ENCODE measurements around the gene CXADR. TPM values are rescaled to one million over a fixed set of nuclear protein-coding genes. Genes with fewer than 3 reads are reported as not detected.
"Not testable (repeated sequence)": the region's sequence is repeated elsewhere in the genome, so short reads cannot be mapped to it uniquely, and the experiment has no call there.

CXADR gene
- total and polyA plus RNA-seq, 3 experiments from 2014 or later: 0.42 to 1.1 (median 0.81) TPM

DNA sequence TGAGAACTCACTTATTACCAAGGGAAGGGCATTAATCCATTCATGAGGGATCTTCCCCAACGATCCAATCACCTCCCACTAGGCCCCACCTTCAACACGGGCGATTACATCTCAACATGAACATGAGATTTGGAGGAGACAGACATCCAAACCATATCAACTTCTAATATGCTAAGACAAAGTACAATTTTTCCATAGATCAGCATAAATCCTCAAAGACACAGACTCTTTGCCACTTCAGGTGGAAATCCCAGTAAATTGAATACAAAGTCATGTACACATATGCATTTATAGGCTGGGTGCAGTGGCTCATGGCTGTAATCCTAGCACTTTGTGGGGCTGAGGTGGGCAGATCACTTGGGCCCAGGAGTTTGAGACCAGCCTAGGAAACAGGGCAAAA lies 18.8 kb upstream of the CXADR start:
- peaks cover 0 to 5% (median 0%) of the 10 kb centered on the region in 5 donors for H3K9me3 Mint-ChIP-seq
- POLR2A ChIA-PET: no interaction called here

GRCh38 chr21:17495680-17496079 lies 17.2 kb upstream of the CXADR start:
- POLR2A ChIA-PET: no interaction called here
- peaks cover 0 to 3% (median 0%) of the 10 kb centered on the region in 5 donors for H3K9me3 Mint-ChIP-seq
- Histone ChIP-seq H3K36me3 (ENCODE audit: insufficient read depth, low read length) (no peaks in the 10 kb centered on the region), H3K4me3 (ENCODE audit: low read length) (no peak overlapping the region), H3K9me3 (ENCODE audit: low read length) (no peaks in the 10 kb centered on the region), H3K4me1 (ENCODE audit: insufficient read depth, low read length) (no peaks in the 10 kb centered on the region), H3K27ac (ENCODE audit: low read depth, low read length) (no peak overlapping the region), H3K27me3 (ENCODE audit: insufficient read depth, low read length, poor library complexity, severe bottlenecking) (no peaks in the 10 kb centered on the region)
- peaks cover 7 to 47% of the 10 kb centered on the region in 2 donors for H3K27me3 Mint-ChIP-seq
- no peak overlapping the region for H3K4me3 Mint-ChIP-seq
- H3K4me1 Mint-ChIP-seq: no peaks in the 10 kb centered on the region
- CTCF ChIA-PET: no interaction called here
- no peak for DNase-seq
- peaks cover 0 to 3% (median 0%) of the 10 kb centered on the region in 3 donors for H3K36me3 Mint-ChIP-seq
- no peak overlapping the region for H3K27ac Mint-ChIP-seq

More for the DNA sequence above, 18.8 kb upstream of the CXADR start:
- no peak for DNase-seq
- H3K27me3 ChIP-seq (ENCODE audit: insufficient read depth, low read length, poor library complexity, severe bottlenecking): no peaks in the 10 kb centered on the region
- no peaks in the 10 kb centered on the region for H3K9me3 ChIP-seq (ENCODE audit: low read length)
- H3K4me3 Mint-ChIP-seq: no peak overlapping the region
- H3K27me3 Mint-ChIP-seq: peaks cover 7 to 41% of the 10 kb centered on the region in 2 donors
- no peaks in the 10 kb centered on the region for H3K4me1 Mint-ChIP-seq
- CTCF ChIA-PET: no interaction called here
- H3K36me3 ChIP-seq (ENCODE audit: insufficient read depth, low read length): no peaks in the 10 kb centered on the region
- no peak overlapping the region for H3K27ac ChIP-seq (ENCODE audit: low read depth, low read length)
- no peaks in the 10 kb centered on the region for H3K4me1 ChIP-seq (ENCODE audit: insufficient read depth, low read length)
- no peak overlapping the region for H3K27ac Mint-ChIP-seq
- no peak overlapping the region for H3K4me3 ChIP-seq (ENCODE audit: low read length)
- H3K36me3 Mint-ChIP-seq: peaks cover 0 to 3% (median 0%) of the 10 kb centered on the region in 3 donors

DNA sequence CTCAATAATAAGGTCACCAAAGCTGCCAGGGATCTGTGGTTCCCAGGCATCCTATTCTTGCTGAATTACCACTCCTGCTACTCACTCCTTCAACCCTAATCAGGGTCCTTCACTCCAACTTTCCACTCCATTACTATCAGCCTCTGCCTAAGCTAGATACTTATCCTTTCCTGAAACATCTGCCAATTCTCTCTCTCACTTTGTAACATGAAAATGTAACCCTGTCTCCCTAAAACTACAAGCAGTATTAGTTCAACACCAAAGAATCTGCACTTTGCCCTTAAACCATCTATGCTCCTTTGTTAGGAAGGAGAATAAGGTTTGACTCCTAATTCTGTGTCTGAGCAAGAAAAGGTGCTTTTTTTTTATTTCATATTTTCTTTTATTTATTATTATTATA lies 15.5 kb upstream of the CXADR start:
- ChIA-PET POLR2A (interaction anchor here (1.0 kb wide), 1 partner anchor 16 kb away, joined by 3 read pairs; no protein-coding TSS in a partner anchor), CTCF (no interaction called here)

DNA sequence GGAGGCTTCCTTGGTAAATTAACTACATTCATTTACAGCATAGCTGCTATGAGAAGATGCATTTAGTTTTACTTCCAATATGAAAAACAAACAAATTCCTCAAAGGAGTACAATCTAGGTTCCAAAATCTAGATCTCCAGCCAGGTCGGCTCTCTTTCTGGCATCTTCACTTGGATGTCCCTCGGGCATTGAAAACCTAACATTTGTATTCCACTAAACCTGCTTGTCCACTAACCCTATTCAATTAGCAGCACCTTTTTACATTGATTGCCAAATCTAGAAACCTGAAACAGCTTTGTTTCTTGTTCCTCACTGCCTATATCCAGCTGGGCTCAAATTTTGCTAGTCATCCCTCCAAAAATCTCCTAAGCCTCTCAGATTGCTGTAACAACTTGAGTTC lies 14.3 kb upstream of the CXADR start:
- no peaks in the 10 kb centered on the region for H3K36me3 ChIP-seq (ENCODE audit: insufficient read depth, low read length)
- no peaks in the 10 kb centered on the region for H3K9me3 ChIP-seq (ENCODE audit: low read length)
- no peak overlapping the region for H3K4me3 ChIP-seq (ENCODE audit: low read length)
- H3K9me3 Mint-ChIP-seq: no peaks in the 10 kb centered on the region
- H3K4me3 Mint-ChIP-seq: no peak overlapping the region
- H3K27me3 ChIP-seq (ENCODE audit: insufficient read depth, low read length, poor library complexity, severe bottlenecking): no peaks in the 10 kb centered on the region
- CTCF ChIA-PET: no interaction called here
- POLR2A ChIA-PET: no interaction called here
- H3K27ac Mint-ChIP-seq: no peak overlapping the region
- H3K4me1 ChIP-seq (ENCODE audit: insufficient read depth, low read length): no peaks in the 10 kb centered on the region
- DNase-seq: no peak
- H3K4me1 Mint-ChIP-seq: no peaks in the 10 kb centered on the region
- H3K27ac ChIP-seq (ENCODE audit: low read depth, low read length): no peak overlapping the region
- H3K27me3 Mint-ChIP-seq: peaks cover 10 to 54% of the 10 kb centered on the region in 2 donors
- no peaks in the 10 kb centered on the region for H3K36me3 Mint-ChIP-seq

More for the DNA sequence above, 15.5 kb upstream of the CXADR start:
- H3K36me3 ChIP-seq (ENCODE audit: insufficient read depth, low read length): no peaks in the 10 kb centered on the region
- no peak overlapping the region for H3K4me3 ChIP-seq (ENCODE audit: low read length)
- no peak for DNase-seq
- no peaks in the 10 kb centered on the region for H3K4me1 ChIP-seq (ENCODE audit: insufficient read depth, low read length)
- H3K9me3 ChIP-seq (ENCODE audit: low read length): no peaks in the 10 kb centered on the region
- no peaks in the 10 kb centered on the region for H3K4me1 Mint-ChIP-seq
- H3K4me3 Mint-ChIP-seq: no peak overlapping the region
- peaks cover 0 to 3% (median 0%) of the 10 kb centered on the region in 5 donors for H3K9me3 Mint-ChIP-seq
- no peaks in the 10 kb centered on the region for H3K36me3 Mint-ChIP-seq
- H3K27ac ChIP-seq (ENCODE audit: low read depth, low read length): no peak overlapping the region
- H3K27ac Mint-ChIP-seq: no peak overlapping the region
- peaks cover 7 to 53% of the 10 kb centered on the region in 2 donors for H3K27me3 Mint-ChIP-seq
- H3K27me3 ChIP-seq (ENCODE audit: insufficient read depth, low read length, poor library complexity, severe bottlenecking): no peaks in the 10 kb centered on the region

GRCh38 chr21:17501107-17502006 lies 11.5 kb upstream of the CXADR start:
- Histone ChIP-seq H3K27ac (ENCODE audit: low read depth, low read length) (no peak overlapping the region), H3K4me3 (ENCODE audit: low read length) (no peak overlapping the region), H3K36me3 (ENCODE audit: insufficient read depth, low read length) (no peaks in the 10 kb centered on the region), H3K4me1 (ENCODE audit: insufficient read depth, low read length) (no peaks in the 10 kb centered on the region), H3K9me3 (ENCODE audit: low read length) (no peaks in the 10 kb centered on the region), H3K27me3 (ENCODE audit: insufficient read depth, low read length, poor library complexity, severe bottlenecking) (no peaks in the 10 kb centered on the region)
- Mint-ChIP-seq H3K27me3 (peaks cover 6 to 28% of the 10 kb centered on the region in 2 donors), H3K4me3 (no peak overlapping the region), H3K4me1 (no peaks in the 10 kb centered on the region), H3K27ac (no peak overlapping the region), H3K9me3 (peaks cover 0 to 8% (median 2%) of the 10 kb centered on the region in 5 donors), H3K36me3 (no peaks in the 10 kb centered on the region)
- no peak for DNase-seq
- ChIA-PET CTCF (no interaction called here), POLR2A (no interaction called here)

GRCh38 chr21:17502985-17503384 lies 9.9 kb upstream of the CXADR start:
- H3K4me1 ChIP-seq (ENCODE audit: insufficient read depth, low read length); H3K27me3 ChIP-seq (ENCODE audit: insufficient read depth, low read length, poor library complexity, severe bottlenecking); H3K36me3 ChIP-seq (ENCODE audit: insufficient read depth, low read length); H3K27ac ChIP-seq (ENCODE audit: low read depth, low read length); H3K27ac Mint-ChIP-seq; H3K36me3 Mint-ChIP-seq; DNase-seq; H3K4me3 ChIP-seq (ENCODE audit: low read length); H3K4me3 Mint-ChIP-seq; H3K9me3 ChIP-seq (ENCODE audit: low read length); H3K9me3 Mint-ChIP-seq; POLR2A ChIA-PET; H3K4me1 Mint-ChIP-seq: not testable (repeated sequence)
- H3K27me3 Mint-ChIP-seq: peaks cover 6 to 22% of the 10 kb centered on the region in 2 donors
- CTCF ChIA-PET: interaction anchor here (1.8 kb wide), 1 partner anchor 9 kb away, joined by 5 read pairs; no protein-coding TSS in a partner anchor

GRCh38 chr21:17506951-17507350 lies 5.9 kb upstream of the CXADR start:
- Mint-ChIP-seq H3K4me1 (peaks cover 2 to 5% (median 2%) of the 10 kb centered on the region in 3 donors), H3K27ac (peak overlapping the region in 1 of 8 donors; percentile 59), H3K9me3 (peaks cover 0 to 8% (median 4%) of the 10 kb centered on the region in 5 donors), H3K27me3 (peaks cover 4 to 6% of the 10 kb centered on the region in 2 donors), H3K4me3 (no peak overlapping the region), H3K36me3 (no peaks in the 10 kb centered on the region)
- Histone ChIP-seq H3K9me3 (ENCODE audit: low read length) (no peaks in the 10 kb centered on the region), H3K4me3 (ENCODE audit: low read length) (no peak overlapping the region), H3K36me3 (ENCODE audit: insufficient read depth, low read length) (no peaks in the 10 kb centered on the region), H3K27me3 (ENCODE audit: insufficient read depth, low read length, poor library complexity, severe bottlenecking) (no peaks in the 10 kb centered on the region), H3K27ac (ENCODE audit: low read depth, low read length) (no peak overlapping the region), H3K4me1 (ENCODE audit: insufficient read depth, low read length) (no peaks in the 10 kb centered on the region)
- POLR2A ChIA-PET: no interaction called here
- DNase-seq: no peak
- CTCF ChIA-PET: no interaction called here

DNA sequence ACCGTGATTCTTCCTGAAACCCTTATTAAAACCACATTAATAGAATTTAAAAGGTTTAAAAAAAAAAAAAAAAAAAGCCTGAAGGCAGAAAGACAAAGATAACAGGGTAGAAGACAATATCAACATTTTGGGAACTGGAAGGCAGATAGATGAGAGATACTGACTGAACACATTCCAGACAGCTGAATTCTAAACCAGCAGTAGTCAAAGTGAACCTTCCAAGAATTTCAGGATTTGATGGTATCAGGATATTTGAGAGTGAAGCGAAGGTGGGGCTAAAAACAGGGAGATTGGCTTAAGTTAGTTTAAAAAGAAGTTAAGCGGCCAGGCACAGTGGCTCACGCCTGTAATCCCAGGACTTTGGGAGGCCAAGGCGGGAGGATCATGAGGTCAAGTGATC lies 5.3 kb upstream of the CXADR start:
- Mint-ChIP-seq H3K36me3 (no peaks in the 10 kb centered on the region), H3K27ac (no peak overlapping the region), H3K27me3 (peaks cover 4% of the 10 kb centered on the region in 2 donors), H3K4me3 (no peak overlapping the region), H3K9me3 (peaks cover 0 to 8% (median 4%) of the 10 kb centered on the region in 5 donors), H3K4me1 (peaks cover 5 to 9% (median 8%) of the 10 kb centered on the region in 3 donors)
- H3K9me3 ChIP-seq (ENCODE audit: low read length): no peaks in the 10 kb centered on the region
- H3K4me3 ChIP-seq (ENCODE audit: low read length): no peak overlapping the region
- DNase-seq: no peak
- CTCF ChIA-PET: no interaction called here
- no peaks in the 10 kb centered on the region for H3K36me3 ChIP-seq (ENCODE audit: insufficient read depth, low read length)
- H3K4me1 ChIP-seq (ENCODE audit: insufficient read depth, low read length): no peaks in the 10 kb centered on the region
- no peaks in the 10 kb centered on the region for H3K27me3 ChIP-seq (ENCODE audit: insufficient read depth, low read length, poor library complexity, severe bottlenecking)
- POLR2A ChIA-PET: no interaction called here
- no peak overlapping the region for H3K27ac ChIP-seq (ENCODE audit: low read depth, low read length)

All from CD8-positive, alpha-beta memory T cell (primary cell).